Nephron (organoid): ENCODE measurements around the gene NINL.

Experiments used
- H3K27ac Mint-ChIP-seq, 3 experiments: 2 replicates each; pipeline ENCODE4 v1.8.0; 2020; ENCODE audit warnings: mixed read lengths in 3 of 3, mild to moderate bottlenecking in 2 of 3, moderate library complexity in 1 of 3
- H3K27me3 Mint-ChIP-seq: 2 replicates; pipeline ENCODE4 v1.8.0; 2021; ENCODE audit warnings: low read depth, mild to moderate bottlenecking, moderate library complexity, mixed read lengths
- H3K36me3 Mint-ChIP-seq: 2 replicates; pipeline ENCODE4 v1.8.0; 2020; ENCODE audit warnings: low read depth, mixed read lengths
- H3K4me1 Mint-ChIP-seq: 2 replicates; pipeline ENCODE4 v1.8.0; 2020; ENCODE audit warnings: mixed read lengths
- H3K4me3 Mint-ChIP-seq, 3 experiments: 2 replicates each; pipeline ENCODE4 v1.8.0; 2020; ENCODE audit warnings: mild to moderate bottlenecking in 3 of 3, mixed read lengths in 3 of 3, moderate library complexity in 2 of 3
- H3K9me3 Mint-ChIP-seq: 2 replicates; pipeline ENCODE4 v1.8.0; 2020; ENCODE audit warnings: mixed read lengths
- CTCF ChIP-seq, 3 experiments: fragments of 200-600 bp; sonication (generic); IDR thresholded peaks; one replicate each; pipeline ENCODE4 v1.5.0; 2021; ENCODE audit warnings: antibody characterized with exemption in 3 of 3; ENCODE audit not compliant: unreplicated experiment in 3 of 3

NINL gene

DNA sequence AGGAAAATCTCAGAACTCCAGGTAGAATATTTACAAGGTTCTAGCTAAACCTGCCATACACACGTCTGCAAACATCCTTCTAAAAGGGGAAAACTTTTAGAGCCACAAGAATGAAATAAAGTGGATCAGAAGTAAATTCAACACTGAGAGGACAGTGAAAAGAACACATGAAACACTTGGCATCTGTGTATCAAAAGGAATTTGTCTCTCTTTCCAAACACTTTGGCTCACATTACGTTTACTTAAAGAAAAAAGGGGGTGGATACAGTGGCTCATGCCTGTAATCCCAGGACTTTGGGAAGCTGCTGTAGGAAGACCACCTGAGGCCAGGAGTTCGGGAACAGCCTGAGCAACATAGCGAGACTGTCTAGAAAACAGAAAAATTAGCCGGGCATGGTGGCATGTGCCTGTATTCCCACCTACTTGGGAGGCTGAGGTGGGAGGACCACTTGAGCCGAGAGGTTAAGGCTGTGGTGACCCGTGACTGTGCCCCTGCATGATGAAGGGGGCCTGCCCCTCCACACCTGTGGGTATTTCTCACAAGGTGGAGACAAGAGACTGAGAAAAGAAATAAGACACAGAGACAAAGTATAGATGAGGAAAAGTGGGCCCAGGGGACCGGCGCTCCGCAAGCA lies 35.4 kb downstream of the NINL start:
- H3K9me3 Mint-ChIP-seq = no peaks in the 10 kb centered on the region
- H3K4me3 Mint-ChIP-seq = peak overlapping the region; percentile 8 to 35 (median 19)
- TF ChIP-seq CTCF (IDR thresholded peaks at IDR 0.05; ENCODE audit: unreplicated experiment in 3 of 3) = no peak
- peaks cover 3% of the 10 kb centered on the region for H3K27me3 Mint-ChIP-seq
- H3K4me1 Mint-ChIP-seq = peaks cover 66% of the 10 kb centered on the region
- H3K36me3 Mint-ChIP-seq = peaks cover 10% of the 10 kb centered on the region
- peak overlapping the region; percentile 95 to 96 (median 96) for H3K27ac Mint-ChIP-seq

DNA sequence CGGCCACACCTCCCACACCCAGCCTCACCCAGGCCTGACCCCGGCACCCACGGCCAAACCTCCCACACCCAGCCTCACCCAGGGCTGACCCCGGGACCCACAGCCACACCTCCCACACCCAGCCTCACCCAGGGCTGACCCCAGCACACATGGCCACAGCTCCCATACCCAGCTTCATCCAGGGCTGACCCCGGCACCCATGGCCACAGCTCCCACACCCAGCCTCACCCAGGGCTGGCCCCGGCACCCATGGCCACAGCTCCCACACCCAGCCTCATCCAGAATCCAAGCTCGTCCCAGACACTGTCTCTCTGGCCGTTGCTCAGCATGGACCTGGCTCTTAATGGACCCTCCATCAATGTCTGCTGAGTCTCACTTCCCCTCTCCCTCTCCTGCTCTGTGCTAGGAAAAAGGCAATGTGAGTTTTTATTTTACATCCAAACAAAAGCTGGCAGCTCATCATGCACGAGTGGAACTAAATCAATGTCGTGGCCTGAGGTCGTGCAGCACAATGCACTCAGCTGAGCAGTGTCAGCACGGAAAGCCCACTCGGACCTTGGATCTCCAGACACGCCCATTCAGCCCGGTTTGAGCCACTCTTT lies 36.1 kb downstream of the NINL start:
- peak overlapping the region in 2 of 3 experiments; percentile 8 to 35 for H3K4me3 Mint-ChIP-seq
- H3K36me3 Mint-ChIP-seq = peaks cover 10% of the 10 kb centered on the region
- peaks cover 73% of the 10 kb centered on the region for H3K4me1 Mint-ChIP-seq
- peaks cover 3% of the 10 kb centered on the region for H3K27me3 Mint-ChIP-seq
- H3K9me3 Mint-ChIP-seq = no peaks in the 10 kb centered on the region
- no peak for TF ChIP-seq CTCF (IDR thresholded peaks at IDR 0.05; ENCODE audit: unreplicated experiment in 3 of 3)
- peak overlapping the region; percentile 95 to 96 (median 96) for H3K27ac Mint-ChIP-seq

DNA sequence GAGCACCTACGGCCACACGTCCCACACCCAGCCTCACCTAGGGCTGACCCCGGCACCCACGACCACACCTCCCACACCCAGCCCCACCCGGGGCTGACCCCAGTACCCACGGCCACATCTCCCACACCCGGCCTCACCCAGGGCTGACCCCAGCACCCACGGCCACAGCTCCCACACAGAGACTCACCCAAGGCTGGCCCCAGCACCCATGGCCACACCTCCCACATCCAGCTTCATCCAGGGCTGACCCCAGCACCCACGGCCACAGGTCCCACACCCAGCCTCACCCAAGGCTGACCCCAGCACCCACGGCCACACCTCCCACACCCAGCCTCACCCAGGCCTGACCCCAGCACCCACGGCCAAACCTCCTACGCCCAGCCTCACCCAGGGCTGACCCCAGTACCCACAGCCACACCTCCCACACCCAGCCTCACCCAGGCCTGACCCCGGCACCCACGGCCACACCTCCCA lies 36.7 kb downstream of the NINL start:
- peaks cover 73% of the 10 kb centered on the region for H3K4me1 Mint-ChIP-seq
- H3K4me3 Mint-ChIP-seq = no peak overlapping the region
- no peaks in the 10 kb centered on the region for H3K9me3 Mint-ChIP-seq
- peaks cover 5% of the 10 kb centered on the region for H3K36me3 Mint-ChIP-seq
- no peak for TF ChIP-seq CTCF (IDR thresholded peaks at IDR 0.05; ENCODE audit: unreplicated experiment in 3 of 3)
- H3K27ac Mint-ChIP-seq = peak overlapping the region in 2 of 3 experiments; percentile 60 to 76
- peaks cover 3% of the 10 kb centered on the region for H3K27me3 Mint-ChIP-seq

- TF ChIP-seq CTCF (IDR thresholded peaks at IDR 0.05; ENCODE audit: unreplicated experiment in 3 of 3) = no peak
- peaks cover 69% of the 10 kb centered on the region for H3K4me1 Mint-ChIP-seq
Measured at GRCh38 chr20:25547999-25548398, 37.3 kb downstream of the NINL start.

GRCh38 chr20:25547063-25547462 lies 38.3 kb downstream of the NINL start:
- H3K4me1 Mint-ChIP-seq = peaks cover 68% of the 10 kb centered on the region
- peak overlapping the region; percentile 80 to 93 (median 81) for H3K27ac Mint-ChIP-seq
- H3K4me3 Mint-ChIP-seq = no peak overlapping the region
- no peaks in the 10 kb centered on the region for H3K27me3 Mint-ChIP-seq
- no peak for TF ChIP-seq CTCF (IDR thresholded peaks at IDR 0.05; ENCODE audit: unreplicated experiment in 3 of 3)
- H3K9me3 Mint-ChIP-seq = no peaks in the 10 kb centered on the region
- peaks cover 5% of the 10 kb centered on the region for H3K36me3 Mint-ChIP-seq

More at GRCh38 chr20:25547999-25548398, 37.3 kb downstream of the NINL start:
- H3K4me3 Mint-ChIP-seq = no peak overlapping the region
- H3K36me3 Mint-ChIP-seq = peaks cover 5% of the 10 kb centered on the region
- peak overlapping the region in 2 of 3 experiments; percentile 60 to 93 for H3K27ac Mint-ChIP-seq
- H3K9me3 Mint-ChIP-seq = no peaks in the 10 kb centered on the region
- peaks cover 3% of the 10 kb centered on the region for H3K27me3 Mint-ChIP-seq
